Measurements from ENCODE around the gene RAMP3.

- no peak for TF ChIP-seq EZH2 (IDR thresholded peaks at IDR 0.05; ENCODE audit: borderline replicate concordance, low read length)
- TF ChIP-seq, protein P1, sequence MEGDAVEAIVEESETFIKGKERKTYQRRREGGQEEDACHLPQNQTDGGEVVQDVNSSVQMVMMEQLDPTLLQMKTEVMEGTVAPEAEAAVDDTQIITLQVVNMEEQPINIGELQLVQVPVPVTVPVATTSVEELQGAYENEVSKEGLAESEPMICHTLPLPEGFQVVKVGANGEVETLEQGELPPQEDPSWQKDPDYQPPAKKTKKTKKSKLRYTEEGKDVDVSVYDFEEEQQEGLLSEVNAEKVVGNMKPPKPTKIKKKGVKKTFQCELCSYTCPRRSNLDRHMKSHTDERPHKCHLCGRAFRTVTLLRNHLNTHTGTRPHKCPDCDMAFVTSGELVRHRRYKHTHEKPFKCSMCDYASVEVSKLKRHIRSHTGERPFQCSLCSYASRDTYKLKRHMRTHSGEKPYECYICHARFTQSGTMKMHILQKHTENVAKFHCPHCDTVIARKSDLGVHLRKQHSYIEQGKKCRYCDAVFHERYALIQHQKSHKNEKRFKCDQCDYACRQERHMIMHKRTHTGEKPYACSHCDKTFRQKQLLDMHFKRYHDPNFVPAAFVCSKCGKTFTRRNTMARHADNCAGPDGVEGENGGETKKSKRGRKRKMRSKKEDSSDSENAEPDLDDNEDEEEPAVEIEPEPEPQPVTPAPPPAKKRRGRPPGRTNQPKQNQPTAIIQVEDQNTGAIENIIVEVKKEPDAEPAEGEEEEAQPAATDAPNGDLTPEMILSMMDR (conservative IDR thresholded peaks at IDR 0.05 in 1 of 2, IDR thresholded peaks at IDR 0.05 in 1 of 2; ENCODE audit: extremely low read depth in 1 of 2, insufficient read depth in 1 of 2, low read depth in 1 of 2, low read length in 2 of 2) = no peak
Observed at GRCh38 chr7:45203036-45203435, 45.4 kb downstream of the RAMP3 start.

All from mammary epithelial cell (primary cell).